Measurements from ENCODE around the gene EGR2.

EGR2 gene
- total RNA-seq: 3.7 to 15.6 (median 12.5) reads per million in 4 donors

- DNase-seq: peak; percentile 83 to 97 (median 91)
Measured at GRCh38 chr10:62816331-62817120, at the start of gene EGR2. Gene EGR2, minus strand, starts transcription at chr10:62816366. Its CDS starts 337 bp downstream, at chr10:62816029.

- no peak for DNase-seq
Measured at GRCh38 chr10:62862447-62862846, 46.3 kb upstream of the EGR2 start.

GRCh38 chr10:62861507-62861906 lies 45.3 kb upstream of the EGR2 start:
- DNase-seq: no peak

DNA sequence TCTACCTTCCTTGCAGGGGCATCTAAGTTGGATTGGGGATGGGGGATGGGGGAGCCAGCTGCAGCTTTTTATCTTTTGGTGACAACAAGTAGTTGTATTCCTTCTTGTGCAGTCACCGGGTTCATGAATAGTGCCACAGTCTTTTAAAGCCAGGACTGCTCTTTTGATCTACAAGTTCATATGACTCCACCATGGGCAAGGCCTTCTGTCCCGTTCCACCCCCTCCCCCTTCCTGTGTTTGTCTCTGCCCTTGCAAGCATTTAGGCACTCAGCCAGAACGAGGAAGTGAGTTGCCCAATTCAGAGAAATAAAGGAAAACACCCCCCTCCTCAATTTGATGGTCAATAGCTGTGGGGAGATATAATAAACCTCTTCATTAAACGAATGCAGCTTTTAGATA lies 44.8 kb upstream of the EGR2 start:
- DNase-seq: no peak

- DNase-seq: no peak
Measured at GRCh38 chr10:62858364-62858763, 42.2 kb upstream of the EGR2 start.

DNA sequence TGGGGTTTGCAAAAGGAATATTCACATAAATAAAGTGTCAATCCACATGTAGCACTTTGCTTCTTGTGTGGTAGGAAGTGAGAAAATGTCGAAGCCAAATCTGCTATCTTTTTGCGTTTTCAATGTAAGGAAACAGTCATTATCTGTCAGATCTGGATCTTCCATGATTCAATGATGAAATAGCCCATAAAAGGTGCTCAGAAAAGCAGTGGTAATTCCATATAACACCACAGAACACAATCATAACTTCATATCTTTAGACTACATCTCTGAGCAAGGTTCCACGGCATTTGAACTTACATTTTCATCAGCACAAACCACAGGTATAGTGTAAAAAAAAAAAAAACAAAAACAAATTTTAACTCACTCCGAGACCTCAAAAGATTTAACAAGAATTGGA lies 39.9 kb upstream of the EGR2 start:
- DNase-seq: peak in 1 of 5 donors; percentile 56

- DNase-seq: peak in 1 of 5 donors; percentile 57
Measured at GRCh38 chr10:62853710-62854109, 37.5 kb upstream of the EGR2 start.

DNA sequence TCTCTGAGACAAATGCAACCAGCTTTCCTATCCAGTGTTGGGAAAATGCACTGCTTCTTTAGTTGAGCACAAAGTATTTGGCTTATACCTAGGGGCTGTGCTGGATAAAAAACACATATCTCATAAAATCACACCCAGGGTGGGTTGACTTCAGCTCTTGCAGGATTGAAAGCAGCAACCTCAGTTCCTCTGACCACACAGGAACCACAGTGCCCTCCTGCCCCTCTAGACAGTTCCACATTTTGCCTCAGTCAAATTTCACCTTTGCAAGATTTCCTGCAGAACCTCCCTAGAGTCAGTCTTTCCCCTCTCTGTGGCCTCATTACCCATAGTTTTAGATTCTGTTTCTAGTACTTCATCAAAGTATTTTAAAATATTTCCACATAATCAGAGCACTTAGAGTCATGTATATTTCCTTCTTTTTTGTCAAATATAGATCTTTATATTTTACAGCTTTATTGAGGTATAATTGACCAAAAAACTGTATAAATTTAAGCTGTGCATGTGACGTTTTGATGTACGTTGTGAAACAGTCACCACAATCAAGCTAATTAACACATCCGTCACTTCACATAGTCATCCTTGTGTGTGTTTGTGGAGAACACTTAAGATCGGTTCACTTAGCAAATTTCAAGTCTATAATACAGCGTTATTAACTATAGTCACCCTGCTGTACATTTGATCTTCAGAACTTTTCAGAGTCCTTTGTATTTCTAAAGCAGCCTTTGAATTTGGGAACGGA lies 37.0 kb upstream of the EGR2 start:
- DNase-seq: peak in 1 of 5 donors; percentile 43

- peak in 1 of 5 donors; percentile 25 for DNase-seq
Measured at GRCh38 chr10:62851442-62851841, 35.3 kb upstream of the EGR2 start.

DNA sequence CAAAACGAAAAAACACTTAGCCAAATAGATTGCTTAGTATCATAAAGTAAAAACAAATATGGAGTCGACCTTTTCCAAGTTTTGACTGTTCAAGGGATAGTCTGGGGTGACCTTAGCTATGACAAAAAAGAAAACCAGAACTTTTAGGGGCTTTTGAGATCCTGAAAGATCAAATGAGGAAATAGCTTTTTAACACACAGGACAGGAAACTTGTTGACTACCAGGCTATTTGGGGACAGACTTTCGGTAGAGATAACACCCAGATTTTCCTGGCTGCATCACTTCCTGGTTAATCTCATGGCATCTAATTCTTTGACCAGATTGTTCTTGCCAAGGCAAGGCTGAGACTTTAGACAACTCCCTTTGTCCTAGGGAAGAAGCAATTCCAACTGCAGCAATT lies 34.5 kb upstream of the EGR2 start:
- DNase-seq: no peak

GRCh38 chr10:62847433-62847832 lies 31.3 kb upstream of the EGR2 start:
- DNase-seq: no peak

- DNase-seq: no peak
Measured at GRCh38 chr10:62844280-62845011, 28.3 kb upstream of the EGR2 start.

DNA sequence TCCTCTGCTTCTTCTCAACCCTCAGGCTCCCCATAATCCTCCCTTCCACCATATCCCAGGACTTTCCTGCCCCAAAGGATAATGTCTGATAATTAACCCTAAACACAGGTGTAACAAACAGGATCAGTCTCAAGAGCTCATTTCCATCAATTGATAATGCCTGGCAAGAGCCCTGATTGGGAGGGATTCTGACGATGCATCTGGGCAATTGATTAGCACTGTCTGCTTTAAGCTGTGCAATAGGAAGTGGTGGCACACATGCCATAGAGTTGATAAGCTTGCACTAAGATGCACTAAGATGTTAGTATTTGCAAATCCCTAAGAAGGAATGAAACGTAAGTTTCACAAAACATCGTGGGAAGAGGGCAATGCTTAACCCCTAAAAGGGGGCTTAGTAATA lies 27.4 kb upstream of the EGR2 start:
- no peak for DNase-seq

- no peak for DNase-seq
Measured at GRCh38 chr10:62842983-62843382, 26.8 kb upstream of the EGR2 start.

DNA sequence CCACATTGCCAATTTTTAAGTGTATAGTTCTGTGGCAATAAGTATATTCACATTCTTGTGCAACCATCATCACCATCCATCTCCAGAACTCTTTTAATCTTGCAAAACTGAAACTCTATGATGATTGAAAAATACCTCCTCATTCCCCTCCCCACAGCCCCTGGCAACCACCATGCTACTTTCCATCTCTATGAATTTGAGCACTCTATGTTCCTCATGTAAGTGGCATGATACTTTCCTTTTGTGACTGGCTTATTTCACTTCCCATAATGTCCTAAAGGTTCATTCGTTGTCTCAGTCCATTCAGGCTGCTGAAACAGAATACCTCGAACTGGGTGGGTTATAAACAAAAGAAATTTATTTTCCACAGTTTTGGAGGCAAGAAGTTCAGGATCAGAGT lies 23.4 kb upstream of the EGR2 start:
- no peak for DNase-seq

- DNase-seq: no peak
Measured at GRCh38 chr10:62831346-62831745, 15.2 kb upstream of the EGR2 start.

DNA sequence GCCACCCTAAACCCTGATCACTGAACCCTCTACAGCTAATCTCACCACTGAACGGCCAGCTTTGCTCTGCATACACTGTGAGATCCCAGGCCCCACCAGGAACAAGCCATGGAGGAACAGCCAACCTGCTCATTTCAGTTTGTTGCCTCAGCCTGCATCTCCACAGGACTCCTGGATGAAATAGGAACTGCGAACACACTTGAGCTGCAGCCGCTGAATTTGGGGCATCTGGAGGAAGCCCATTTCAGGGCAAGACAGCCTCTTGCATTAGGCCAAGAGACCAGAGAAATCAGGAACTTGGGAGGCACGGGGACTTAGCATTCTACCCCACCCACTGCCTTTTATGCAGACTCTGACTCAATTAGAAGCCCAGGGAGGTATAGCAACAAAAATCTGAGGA lies 14.5 kb upstream of the EGR2 start:
- no peak for DNase-seq

- no peak for DNase-seq
Measured at GRCh38 chr10:62829622-62830021, 13.5 kb upstream of the EGR2 start.

GRCh38 chr10:62826273-62826672 lies 10.1 kb upstream of the EGR2 start:
- no peak for DNase-seq

DNA sequence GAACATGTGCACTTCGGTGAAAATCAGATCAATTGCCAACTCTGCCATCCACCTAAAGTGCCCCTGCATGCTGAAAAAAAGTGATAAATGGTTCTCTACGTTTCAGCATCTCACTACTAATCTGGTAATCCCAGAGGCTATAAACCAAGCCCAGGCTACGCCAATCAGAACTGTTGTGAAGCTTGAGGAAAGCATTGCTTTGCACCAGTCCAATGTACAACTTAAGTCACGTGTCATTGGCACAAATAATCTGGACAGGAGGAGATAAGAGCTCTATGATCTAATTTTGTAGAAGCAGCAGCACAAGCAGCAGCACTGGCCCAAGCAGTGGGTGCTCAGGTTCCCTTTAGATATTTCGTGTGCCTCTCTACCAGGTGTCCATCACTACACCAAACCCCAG lies 4.4 kb upstream of the EGR2 start:
- DNase-seq: no peak

DNA sequence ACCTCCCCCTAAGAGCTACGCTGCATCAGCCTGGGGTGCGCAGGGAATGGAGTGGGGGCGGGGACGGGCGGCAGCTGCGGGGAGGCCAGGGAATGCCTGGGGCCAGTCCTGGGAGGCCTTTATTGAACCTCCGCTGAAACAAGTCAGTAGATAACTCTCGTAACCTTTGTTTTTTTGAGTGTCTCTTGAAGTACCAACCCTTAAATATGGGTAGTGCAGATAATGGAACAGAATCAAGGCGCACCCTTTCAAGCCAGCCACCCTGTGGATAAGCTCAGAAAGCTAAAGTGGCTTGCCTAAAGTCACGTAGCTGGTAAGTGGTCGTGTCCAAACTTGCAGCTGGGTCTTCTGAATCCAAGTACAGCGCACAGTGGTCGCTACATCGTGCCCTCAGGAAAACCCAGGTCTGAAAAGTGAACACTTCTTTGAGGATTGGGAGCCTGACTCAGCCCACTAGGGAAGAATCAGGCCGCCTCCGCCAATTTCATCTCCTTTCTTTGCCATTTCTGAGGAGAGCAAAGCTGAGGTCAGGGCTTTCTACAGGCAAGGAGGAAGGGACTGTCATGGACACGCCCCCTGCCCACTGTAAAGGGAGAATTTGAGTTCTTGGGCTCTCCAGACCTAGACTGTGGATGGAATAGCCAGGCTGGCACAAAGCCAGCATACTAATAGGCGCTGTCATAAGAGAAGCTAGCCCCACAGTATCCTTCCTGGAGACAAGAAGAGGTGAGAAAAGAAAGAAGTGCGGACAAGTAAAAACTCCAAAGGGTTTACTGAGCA lies 3.2 kb upstream of the EGR2 start:
- DNase-seq: no peak

GRCh38 chr10:62818426-62819011 lies 2.4 kb upstream of the EGR2 start:
- DNase-seq: peak in 2 of 5 donors; percentile 27 to 40
